ENCODE data around the gene OXER1.

- TF ChIP-seq SUZ12 (IDR thresholded peaks at IDR 0.05; ENCODE audit: extremely low read depth, insufficient read depth, insufficient read length) (no peak), YY1 (IDR thresholded peaks at IDR 0.05; ENCODE audit: insufficient read depth, insufficient read length) (no peak), ZNF274 (IDR thresholded peaks at IDR 0.05; ENCODE audit: low read depth, low read length) (no peak)
Observed at GRCh38 chr2:42742740-42743658, 20.9 kb downstream of the OXER1 start.

Data from NT2/D1 (cell line).